Measurements from ENCODE around the gene PMF1.
A peak's percentile ranks its signal among the peaks of the same experiment; 100 is the strongest.

PMF1 gene

GRCh38 chr1:156221986-156222692, 9.3 kb downstream of the PMF1 start:
- Mint-ChIP-seq H3K27ac (no peak overlapping the region), H3K4me3 (no peak overlapping the region), H3K27me3 (ENCODE audit: low read depth) (no peaks in the 10 kb centered on the region), H3K9me3 (no peaks in the 10 kb centered on the region), H3K36me3 (ENCODE audit: low read depth) (peaks cover 51% of the 10 kb centered on the region), H3K4me1 (peaks cover 8% of the 10 kb centered on the region)
- no peak for TF ChIP-seq CTCF (IDR thresholded peaks at IDR 0.05; ENCODE audit: unreplicated experiment in 3 of 3)

GRCh38 chr1:156225677-156226014, 12.8 kb downstream of the PMF1 start:
- H3K4me1 Mint-ChIP-seq, result peaks cover 14% of the 10 kb centered on the region
- H3K9me3 Mint-ChIP-seq, result no peaks in the 10 kb centered on the region
- TF ChIP-seq CTCF (IDR thresholded peaks at IDR 0.05; ENCODE audit: unreplicated experiment in 3 of 3), result peak in 1 of 3 experiments; percentile 7
- peak overlapping the region; percentile 7 to 34 (median 22) for H3K27ac Mint-ChIP-seq
- no peak overlapping the region for H3K4me3 Mint-ChIP-seq
- no peaks in the 10 kb centered on the region for H3K27me3 Mint-ChIP-seq (ENCODE audit: low read depth)
- peaks cover 51% of the 10 kb centered on the region for H3K36me3 Mint-ChIP-seq (ENCODE audit: low read depth)

- Mint-ChIP-seq H3K27me3 (ENCODE audit: low read depth) (no peaks in the 10 kb centered on the region), H3K4me3 (no peak overlapping the region), H3K27ac (no peak overlapping the region), H3K36me3 (ENCODE audit: low read depth) (peaks cover 48% of the 10 kb centered on the region), H3K9me3 (no peaks in the 10 kb centered on the region), H3K4me1 (peaks cover 14% of the 10 kb centered on the region)
- TF ChIP-seq CTCF (IDR thresholded peaks at IDR 0.05; ENCODE audit: unreplicated experiment in 3 of 3), result no peak
These were observed 13.3 kb downstream of the PMF1 start for GRCh38 chr1:156226116-156226538.

GRCh38 chr1:156226782-156227181, 14.0 kb downstream of the PMF1 start:
- peaks cover 14% of the 10 kb centered on the region for H3K4me1 Mint-ChIP-seq
- TF ChIP-seq CTCF (IDR thresholded peaks at IDR 0.05; ENCODE audit: unreplicated experiment in 3 of 3), result no peak
- no peaks in the 10 kb centered on the region for H3K27me3 Mint-ChIP-seq (ENCODE audit: low read depth)
- H3K27ac Mint-ChIP-seq, result no peak overlapping the region
- H3K36me3 Mint-ChIP-seq (ENCODE audit: low read depth), result peaks cover 43% of the 10 kb centered on the region
- H3K9me3 Mint-ChIP-seq, result no peaks in the 10 kb centered on the region
- H3K4me3 Mint-ChIP-seq, result no peak overlapping the region

GRCh38 chr1:156228501-156228900, 15.7 kb downstream of the PMF1 start:
- no peak overlapping the region for H3K4me3 Mint-ChIP-seq
- H3K36me3 Mint-ChIP-seq (ENCODE audit: low read depth), result peaks cover 34% of the 10 kb centered on the region

More at GRCh38 chr1:156228501-156228900, 15.7 kb downstream of the PMF1 start:
- Mint-ChIP-seq H3K9me3 (no peaks in the 10 kb centered on the region), H3K27ac (no peak overlapping the region), H3K4me1 (peaks cover 14% of the 10 kb centered on the region), H3K27me3 (ENCODE audit: low read depth) (no peaks in the 10 kb centered on the region)
- TF ChIP-seq CTCF (IDR thresholded peaks at IDR 0.05; ENCODE audit: unreplicated experiment in 3 of 3), result no peak

All from nephron (organoid).